GM21515 (cell line): ENCODE data around the gene PAX2.

Source experiments
- ATAC-seq: cut with Tn5 transposase; IDR thresholded peaks from one replicate; pipeline ENCODE4 v1.9.1; 2021; ENCODE audit not compliant: unreplicated experiment

Gene PAX2

GRCh38 chr10:100873827-100874326 lies 128.5 kb downstream of the PAX2 start:
- ATAC-seq: no peak

GRCh38 chr10:100874702-100875483 lies 129.5 kb downstream of the PAX2 start:
- ATAC-seq: no peak

GRCh38 chr10:100875484-100876166 lies 130.2 kb downstream of the PAX2 start:
- ATAC-seq: no peak

GRCh38 chr10:100876585-100877460 lies 131.4 kb downstream of the PAX2 start:
- no peak for ATAC-seq

GRCh38 chr10:100877461-100877850 lies 132.1 kb downstream of the PAX2 start:
- no peak for ATAC-seq

GRCh38 chr10:100878291-100878910 lies 133.0 kb downstream of the PAX2 start:
- ATAC-seq: no peak
